HEK293 (cell line): ENCODE results near the gene GRIA1.

ENCODE experiments used
- CTCF ChIA-PET: fragments of 350-600 bp; formaldehyde crosslinking; extraction: SDS; loops from one replicate; lab custom pipeline; 2021; ENCODE audit warnings: antibody characterized with exemption; lab: Yijun Ruan, JAX
- POLR2A ChIA-PET: fragments of 300-600 bp; formaldehyde crosslinking; extraction: SDS; loops from one replicate; lab custom pipeline; 2020; ENCODE audit warnings: antibody characterized with exemption, inconsistent platforms; lab: Yijun Ruan, JAX
- H3K27ac ChIP-seq: fragments of 200-500 bp; sonication (Bioruptor generic); 2 replicates; pipeline ENCODE4 v1.5.1; 2014; ENCODE audit warnings: low read depth, low read length, control low read depth, inconsistent platforms; ENCODE audit errors: extremely low read depth
- H3K36me3 ChIP-seq, 2 experiments: fragments of 200-500 bp in 1 of 2; sonication (Bioruptor generic) in 1 of 2; 1 replicate in 1 of 2; 2 replicates in 1 of 2; pipeline ENCODE4 v1.5.1; 2014 to 2017; ENCODE audit warnings: inconsistent platforms in 2 of 2, low read length in 2 of 2; ENCODE audit not compliant: control insufficient read depth in 2 of 2, insufficient read depth in 1 of 2
- H3K4me1 ChIP-seq: fragments of 200-500 bp; sonication (Bioruptor generic); 2 replicates; pipeline ENCODE4 v1.5.1; 2014; ENCODE audit warnings: mild to moderate bottlenecking, low read length, inconsistent platforms; ENCODE audit not compliant: control insufficient read depth, insufficient read depth
- H3K4me3 ChIP-seq: 2 replicates; pipeline ENCODE4 v1.5.1; 2011; ENCODE audit warnings: low read depth, mild to moderate bottlenecking, control low read depth, low read length, moderate library complexity
- H3K9me3 ChIP-seq: fragments of 200-500 bp; sonication (Bioruptor generic); 2 replicates; pipeline ENCODE4 v1.5.1; 2014; ENCODE audit warnings: low read depth, low read length, inconsistent platforms; ENCODE audit not compliant: control insufficient read depth, insufficient read depth
- AEBP2 ChIP-seq: fragments of 450-650 bp; formaldehyde crosslinking; IDR thresholded peaks from 2 replicates; pipeline ENCODE4 v1.5.1; 2016; ENCODE audit warnings: missing biosample characterization, missing genetic modification characterization, borderline replicate concordance
- HOXD13 ChIP-seq: sonication (generic); formaldehyde crosslinking; IDR thresholded peaks from 2 replicates; pipeline ENCODE4 v1.8.0; 2022; ENCODE audit warnings: missing genetic modification reagents, borderline replicate concordance
- KLF17 ChIP-seq: fragments of 450-650 bp; formaldehyde crosslinking; IDR thresholded peaks from 2 replicates; pipeline ENCODE4 v1.5.1; 2016; ENCODE audit warnings: missing biosample characterization, missing genetic modification characterization
- OSR2 ChIP-seq: fragments of 450-650 bp; formaldehyde crosslinking; IDR thresholded peaks from 2 replicates; pipeline ENCODE4 v1.5.1; 2016; ENCODE audit warnings: missing biosample characterization, missing genetic modification characterization
- PRDM1 ChIP-seq: fragments of 450-650 bp; formaldehyde crosslinking; IDR thresholded peaks from 2 replicates; pipeline ENCODE4; 2016; ENCODE audit warnings: missing biosample characterization, missing genetic modification characterization
- SP2 ChIP-seq: fragments of 450-650 bp; formaldehyde crosslinking; IDR thresholded peaks from 2 replicates; pipeline ENCODE4 v1.5.1; 2016; ENCODE audit warnings: missing biosample characterization, missing genetic modification characterization
- SP7 ChIP-seq: fragments of 450-650 bp; formaldehyde crosslinking; IDR thresholded peaks from 2 replicates; pipeline ENCODE4 v1.5.1; 2016; ENCODE audit warnings: missing biosample characterization, missing genetic modification characterization
- ZBTB7A ChIP-seq: fragments of 450-650 bp; formaldehyde crosslinking; IDR thresholded peaks from 2 replicates; pipeline ENCODE4 v1.5.1; 2016; ENCODE audit warnings: low read depth, missing biosample characterization, missing genetic modification characterization
- ZBTB8A ChIP-seq: fragments of 450-650 bp; formaldehyde crosslinking; IDR thresholded peaks from 2 replicates; pipeline ENCODE4 v1.5.1; 2016; ENCODE audit warnings: missing biosample characterization, missing genetic modification characterization
- ZFP41 ChIP-seq: fragments of 450-650 bp; formaldehyde crosslinking; IDR thresholded peaks from 2 replicates; pipeline ENCODE4 v1.5.1; 2016; ENCODE audit warnings: missing biosample characterization, missing genetic modification characterization, borderline replicate concordance
- ZNF221 ChIP-seq: fragments of 450-650 bp; formaldehyde crosslinking; IDR thresholded peaks from 2 replicates; pipeline ENCODE4 v1.5.1; 2017; ENCODE audit warnings: missing biosample characterization, missing genetic modification characterization, borderline replicate concordance
- ZNF23 ChIP-seq: fragments of 450-650 bp; formaldehyde crosslinking; IDR thresholded peaks from 2 replicates; pipeline ENCODE4 v1.5.1; 2016; ENCODE audit warnings: missing biosample characterization, missing genetic modification characterization, borderline replicate concordance
- ZNF248 ChIP-seq: fragments of 450-650 bp; formaldehyde crosslinking; IDR thresholded peaks from 2 replicates; pipeline ENCODE4 v1.5.1; 2017; ENCODE audit warnings: missing biosample characterization, missing genetic modification characterization
- ZNF302 ChIP-seq: fragments of 450-650 bp; formaldehyde crosslinking; IDR thresholded peaks from 2 replicates; pipeline ENCODE4 v1.5.1; 2016; ENCODE audit warnings: missing biosample characterization, missing genetic modification characterization, low read depth
- ZNF391 ChIP-seq: fragments of 450-650 bp; formaldehyde crosslinking; IDR thresholded peaks from 2 replicates; pipeline ENCODE4 v1.5.1; 2016; ENCODE audit warnings: low read depth, missing biosample characterization, missing genetic modification characterization, borderline replicate concordance
- ZNF449 ChIP-seq: fragments of 450-650 bp; formaldehyde crosslinking; IDR thresholded peaks from 2 replicates; pipeline ENCODE4 v1.5.1; 2017; ENCODE audit warnings: missing biosample characterization, mild to moderate bottlenecking, missing genetic modification characterization, moderate library complexity
- ZNF48 ChIP-seq: fragments of 450-650 bp; formaldehyde crosslinking; IDR thresholded peaks from 2 replicates; pipeline ENCODE4 v1.5.1; 2016; ENCODE audit warnings: missing biosample characterization, missing genetic modification characterization
- ZNF518A ChIP-seq: fragments of 450-650 bp; formaldehyde crosslinking; conservative IDR thresholded peaks from 2 replicates; pipeline ENCODE4 v1.5.1; 2016; ENCODE audit warnings: low read depth, missing biosample characterization, missing genetic modification characterization
- ZNF571 ChIP-seq: fragments of 450-650 bp; formaldehyde crosslinking; IDR thresholded peaks from 2 replicates; pipeline ENCODE4 v1.5.0; 2017; ENCODE audit warnings: missing biosample characterization, missing genetic modification characterization
- ZNF658 ChIP-seq: fragments of 450-650 bp; formaldehyde crosslinking; IDR thresholded peaks from 2 replicates; pipeline ENCODE4; 2016; ENCODE audit warnings: missing biosample characterization, missing genetic modification characterization
- ZNF664 ChIP-seq: fragments of 450-650 bp; formaldehyde crosslinking; IDR thresholded peaks from 2 replicates; pipeline ENCODE4 v1.5.1; 2016; ENCODE audit warnings: missing biosample characterization, missing genetic modification characterization
- ZNF791 ChIP-seq: fragments of 450-650 bp; formaldehyde crosslinking; IDR thresholded peaks from 2 replicates; pipeline ENCODE4 v1.5.1; 2016; ENCODE audit warnings: missing biosample characterization, missing genetic modification characterization

Gene GRIA1

GRCh38 chr5:153623124-153623523 is 132.7 kb downstream of the GRIA1 start:
- Histone ChIP-seq H3K9me3 (no peaks in the 10 kb centered on the region), H3K4me3 (no peak overlapping the region), H3K4me1 (0 out of 2 replicates have a peak, but pooled peaks cover 7% of the 10 kb centered on the region), H3K36me3 (no peaks in the 10 kb centered on the region), H3K27ac (no peak overlapping the region)
- CTCF ChIA-PET, result no interaction called here
- POLR2A ChIA-PET, result no interaction called here
- TF ChIP-seq PRDM1 (tag by site-specific recombination) (no peak), ZNF518A (no peak), AEBP2 (no peak), ZNF658 (no peak), ZNF48 (no peak), OSR2 (tag by site-specific recombination) (no peak), ZNF302 (tag by site-specific recombination) (no peak)

- no peaks in the 10 kb centered on the region for H3K9me3 ChIP-seq
- ChIA-PET POLR2A (no interaction called here), CTCF (no interaction called here)
- 0 out of 2 replicates have a peak, but pooled peaks cover 7% of the 10 kb centered on the region for H3K4me1 ChIP-seq
- H3K4me3 ChIP-seq, result no peak overlapping the region
- no peaks in the 10 kb centered on the region for H3K36me3 ChIP-seq
- H3K27ac ChIP-seq, result no peak overlapping the region
- TF ChIP-seq ZNF23 (tag by site-specific recombination) (no peak), ZNF449 (tag by site-specific recombination) (no peak), HOXD13 (CRISPR knock-in tag) (no peak), ZBTB7A (tag by site-specific recombination) (no peak), ZNF664 (tag by site-specific recombination) (no peak), SP7 (tag by site-specific recombination) (no peak)
Observed at GRCh38 chr5:153623751-153624450, 133.4 kb downstream of the GRIA1 start.

- CTCF ChIA-PET, result no interaction called here
Observed at GRCh38 chr5:153624451-153624765, 133.9 kb downstream of the GRIA1 start.

More at GRCh38 chr5:153624451-153624765, 133.9 kb downstream of the GRIA1 start:
- H3K4me3 ChIP-seq, result no peak overlapping the region
- H3K4me1 ChIP-seq, result 0 out of 2 replicates have a peak, but pooled peaks cover 7% of the 10 kb centered on the region
- no peaks in the 10 kb centered on the region for H3K36me3 ChIP-seq
- H3K9me3 ChIP-seq, result no peaks in the 10 kb centered on the region
- no peak overlapping the region for H3K27ac ChIP-seq
- POLR2A ChIA-PET, result interaction anchor here (0.6 kb wide), 1 partner anchor 125 kb away, joined by 6 read pairs; no protein-coding TSS in a partner anchor
- no peak for TF ChIP-seq KLF17
- no peak for TF ChIP-seq ZNF248 (tag by site-specific recombination)
- TF ChIP-seq SP2 (tag by site-specific recombination), result no peak
- TF ChIP-seq ZNF791 (tag by site-specific recombination), result no peak
- no peak for TF ChIP-seq ZNF391
- no peak for TF ChIP-seq ZBTB8A (tag by site-specific recombination)
- no peak for TF ChIP-seq ZNF221 (tag by site-specific recombination)
- TF ChIP-seq ZNF571 (tag by site-specific recombination), result no peak
- no peak for TF ChIP-seq ZFP41 (tag by site-specific recombination)
- TF ChIP-seq, all 188 proteins: peak for 0
